Caco-2 (cell line): ENCODE results near the gene MCMBP. TPM values are rescaled to one million over a fixed set of nuclear protein-coding genes. Genes with fewer than 3 reads are reported as not detected.

Source experiments
- BruUV-seq: library from RNA; stranded (reverse); fragments of 400-500 nt; replicated peaks from 2 replicates; lab custom pipeline; 2021; lab: Mats Ljungman, UMichigan
- CTCF ChIA-PET: fragments of 300-600 bp; sonication (Branson Sonifier 250); formaldehyde crosslinking; loops from one replicate; lab custom pipeline; 2022; ENCODE audit warnings: antibody characterized with exemption; lab: Charles Lee
- POLR2A ChIA-PET: fragments of 300-600 bp; sonication (Branson Sonifier 250); formaldehyde crosslinking; loops from one replicate; lab custom pipeline; 2022; ENCODE audit warnings: antibody characterized with exemption; lab: Charles Lee
- DNase-seq, 2 experiments: peaks; one replicate each; pipeline versions ENCODE4 v3.0.0 to v3.0.0-alpha.2; 2020 to 2022
- H3K27me3 ChIP-seq: replicated peaks from 2 replicates; pipeline ENCODE4 v1.6.0; 2011; ENCODE audit warnings: low read length; ENCODE audit not compliant: control insufficient read depth, insufficient read depth
- H3K36me3 ChIP-seq: 2 replicates; pipeline ENCODE4 v1.5.1; 2011; ENCODE audit warnings: low read length; ENCODE audit not compliant: control insufficient read depth, insufficient read depth
- H3K4me1 ChIP-seq: fragments of 250-450 bp; sonication (Bioruptor Pico); 2 replicates; pipeline ENCODE4 v1.5.1; 2020; ENCODE audit warnings: mild to moderate bottlenecking
- H3K4me3 ChIP-seq: 2 replicates; pipeline ENCODE4 v1.5.1; 2011; ENCODE audit warnings: low read depth, mild to moderate bottlenecking, control low read depth, low read length
- H3K9me3 ChIP-seq: fragments of 250-450 bp; sonication (Bioruptor Pico); 2 replicates; pipeline ENCODE4 v1.5.1; 2020; ENCODE audit warnings: mild to moderate bottlenecking, moderate library complexity
- H3K27ac Mint-ChIP-seq: one replicate; pipeline ENCODE4 v1.8.0; 2022; ENCODE audit warnings: mixed read lengths; ENCODE audit not compliant: unreplicated experiment
- H3K27me3 Mint-ChIP-seq: one replicate; pipeline ENCODE4 v1.8.0; 2022; ENCODE audit warnings: mixed read lengths; ENCODE audit not compliant: insufficient read depth, unreplicated experiment
- H3K36me3 Mint-ChIP-seq: one replicate; pipeline ENCODE4 v1.8.0; 2022; ENCODE audit warnings: mild to moderate bottlenecking, mixed read lengths; ENCODE audit not compliant: insufficient read depth, unreplicated experiment
- H3K4me1 Mint-ChIP-seq: one replicate; pipeline ENCODE4 v1.8.0; 2022; ENCODE audit warnings: low read depth, mixed read lengths; ENCODE audit not compliant: unreplicated experiment
- H3K4me3 Mint-ChIP-seq: one replicate; pipeline ENCODE4 v1.8.0; 2022; ENCODE audit warnings: mild to moderate bottlenecking, moderate library complexity, mixed read lengths; ENCODE audit not compliant: unreplicated experiment
- H3K9me3 Mint-ChIP-seq: one replicate; pipeline ENCODE4 v1.8.0; 2022; ENCODE audit warnings: mixed read lengths; ENCODE audit not compliant: unreplicated experiment
- CTCF ChIP-seq, 2 experiments: fragments of 200-600 bp in 1 of 2; IDR thresholded peaks; 1 replicate in 1 of 2; 2 replicates in 1 of 2; pipeline versions ENCODE4 v1.5.1 to v1.8.0; 2011 to 2022; ENCODE audit warnings: antibody characterized with exemption in 1 of 2, control low read depth in 1 of 2, inconsistent platforms in 1 of 2, low read depth in 1 of 2, low read length in 1 of 2, mild to moderate bottlenecking in 1 of 2, moderate library complexity in 1 of 2; ENCODE audit not compliant: insufficient read depth in 1 of 2, severe bottlenecking in 1 of 2, unreplicated experiment in 1 of 2
- intact Hi-C: fragments of 100-400 bp; cut with micrococcal nuclease; formaldehyde crosslinking; loops from one replicate; pipeline ENCODE4 v1.10.0; 2022; ENCODE audit not compliant: unreplicated experiment
- total RNA-seq: library from RNA; stranded (reverse); gene quantifications from 2 replicates; pipeline ENCODE4 v1.2.3, GENCODE V29; 2022

MCMBP gene
- total RNA-seq, 1 experiment from 2014 or later: 88.4 TPM

- no TSS peak for BruUV-seq
- no peaks in the 10 kb centered on the region for H3K9me3 ChIP-seq
- POLR2A ChIA-PET: interaction anchor here (0.7 kb wide), 1 partner anchor 59 kb away, joined by 4 read pairs; the partner anchor contains the start of gene INPP5F
- Mint-ChIP-seq H3K9me3 (no peaks in the 10 kb centered on the region), H3K4me3 (peak overlapping the region; percentile 48), H3K36me3 (no peaks in the 10 kb centered on the region), H3K4me1 (peaks cover 38% of the 10 kb centered on the region), H3K27ac (peak overlapping the region; percentile 96), H3K27me3 (no peaks in the 10 kb centered on the region)
- no peak for TF ChIP-seq CTCF (IDR thresholded peaks at IDR 0.05; ENCODE audit: insufficient read depth in 1 of 2, low read depth in 1 of 2, low read length in 1 of 2, severe bottlenecking in 1 of 2, unreplicated experiment in 1 of 2)
- peak in 1 of 2 experiments; percentile 15 for DNase-seq
- H3K36me3 ChIP-seq: no peaks in the 10 kb centered on the region
- peaks cover 35% of the 10 kb centered on the region for H3K4me1 ChIP-seq
- no peak overlapping the region for H3K4me3 ChIP-seq
- CTCF ChIA-PET: interaction anchor here (0.9 kb wide), 1 partner anchor 34 kb away, joined by 3 read pairs; no protein-coding TSS in a partner anchor
- intact Hi-C loops: no loop called here
- no peaks in the 10 kb centered on the region for H3K27me3 ChIP-seq
Observed at GRCh38 chr10:119784340-119785067, 88.1 kb downstream of the MCMBP start.

GRCh38 chr10:119783665-119784027, 89.0 kb downstream of the MCMBP start:
- intact Hi-C loops: no loop called here
- no peak for DNase-seq
- Histone ChIP-seq H3K36me3 (no peaks in the 10 kb centered on the region), H3K4me1 (peaks cover 35% of the 10 kb centered on the region), H3K4me3 (no peak overlapping the region), H3K9me3 (no peaks in the 10 kb centered on the region), H3K27me3 (no peaks in the 10 kb centered on the region)
- no peaks in the 10 kb centered on the region for H3K36me3 Mint-ChIP-seq
- H3K9me3 Mint-ChIP-seq: no peaks in the 10 kb centered on the region
- H3K4me1 Mint-ChIP-seq: peaks cover 41% of the 10 kb centered on the region
- no peak overlapping the region for H3K27ac Mint-ChIP-seq
- ChIA-PET CTCF (no interaction called here), POLR2A (no interaction called here)
- no peak for TF ChIP-seq CTCF (IDR thresholded peaks at IDR 0.05; ENCODE audit: insufficient read depth in 1 of 2, low read depth in 1 of 2, low read length in 1 of 2, severe bottlenecking in 1 of 2, unreplicated experiment in 1 of 2)
- H3K27me3 Mint-ChIP-seq: no peaks in the 10 kb centered on the region
- H3K4me3 Mint-ChIP-seq: no peak overlapping the region
- no TSS peak for BruUV-seq

- intact Hi-C loops: no loop called here
- no peak for DNase-seq
- Histone ChIP-seq H3K4me3 (no peak overlapping the region), H3K36me3 (no peaks in the 10 kb centered on the region), H3K27me3 (no peaks in the 10 kb centered on the region), H3K4me1 (peaks cover 35% of the 10 kb centered on the region), H3K9me3 (no peaks in the 10 kb centered on the region)
- H3K9me3 Mint-ChIP-seq: no peaks in the 10 kb centered on the region
- no peak for TF ChIP-seq CTCF (IDR thresholded peaks at IDR 0.05; ENCODE audit: insufficient read depth in 1 of 2, low read depth in 1 of 2, low read length in 1 of 2, severe bottlenecking in 1 of 2, unreplicated experiment in 1 of 2)
- POLR2A ChIA-PET: no interaction called here
- no peak overlapping the region for H3K27ac Mint-ChIP-seq
- no TSS peak for BruUV-seq
- H3K36me3 Mint-ChIP-seq: no peaks in the 10 kb centered on the region
- CTCF ChIA-PET: no interaction called here
- H3K4me1 Mint-ChIP-seq: peaks cover 40% of the 10 kb centered on the region
- H3K27me3 Mint-ChIP-seq: no peaks in the 10 kb centered on the region
- H3K4me3 Mint-ChIP-seq: no peak overlapping the region
Observed at GRCh38 chr10:119782981-119783664, 89.5 kb downstream of the MCMBP start.
